GM20000 (cell line): ENCODE results near the gene CECR2.

Experiments
- DNase-seq: peaks from one replicate; pipeline ENCODE4 v3.0.0; 2012; ENCODE audit warnings: low spot score
- TF ChIP-seq, protein P1 (sequence below): IDR thresholded peaks from 2 replicates; pipeline ENCODE4 v1.5.1; 2012; ENCODE audit warnings: mild to moderate bottlenecking, control low read depth; ENCODE audit errors: extremely low read depth, missing control alignments

Gene CECR2

GRCh38 chr22:17401728-17402127 is 32.5 kb downstream of the CECR2 start:
- TF ChIP-seq, protein P1, sequence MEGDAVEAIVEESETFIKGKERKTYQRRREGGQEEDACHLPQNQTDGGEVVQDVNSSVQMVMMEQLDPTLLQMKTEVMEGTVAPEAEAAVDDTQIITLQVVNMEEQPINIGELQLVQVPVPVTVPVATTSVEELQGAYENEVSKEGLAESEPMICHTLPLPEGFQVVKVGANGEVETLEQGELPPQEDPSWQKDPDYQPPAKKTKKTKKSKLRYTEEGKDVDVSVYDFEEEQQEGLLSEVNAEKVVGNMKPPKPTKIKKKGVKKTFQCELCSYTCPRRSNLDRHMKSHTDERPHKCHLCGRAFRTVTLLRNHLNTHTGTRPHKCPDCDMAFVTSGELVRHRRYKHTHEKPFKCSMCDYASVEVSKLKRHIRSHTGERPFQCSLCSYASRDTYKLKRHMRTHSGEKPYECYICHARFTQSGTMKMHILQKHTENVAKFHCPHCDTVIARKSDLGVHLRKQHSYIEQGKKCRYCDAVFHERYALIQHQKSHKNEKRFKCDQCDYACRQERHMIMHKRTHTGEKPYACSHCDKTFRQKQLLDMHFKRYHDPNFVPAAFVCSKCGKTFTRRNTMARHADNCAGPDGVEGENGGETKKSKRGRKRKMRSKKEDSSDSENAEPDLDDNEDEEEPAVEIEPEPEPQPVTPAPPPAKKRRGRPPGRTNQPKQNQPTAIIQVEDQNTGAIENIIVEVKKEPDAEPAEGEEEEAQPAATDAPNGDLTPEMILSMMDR: no peak
- no peak for DNase-seq

DNA sequence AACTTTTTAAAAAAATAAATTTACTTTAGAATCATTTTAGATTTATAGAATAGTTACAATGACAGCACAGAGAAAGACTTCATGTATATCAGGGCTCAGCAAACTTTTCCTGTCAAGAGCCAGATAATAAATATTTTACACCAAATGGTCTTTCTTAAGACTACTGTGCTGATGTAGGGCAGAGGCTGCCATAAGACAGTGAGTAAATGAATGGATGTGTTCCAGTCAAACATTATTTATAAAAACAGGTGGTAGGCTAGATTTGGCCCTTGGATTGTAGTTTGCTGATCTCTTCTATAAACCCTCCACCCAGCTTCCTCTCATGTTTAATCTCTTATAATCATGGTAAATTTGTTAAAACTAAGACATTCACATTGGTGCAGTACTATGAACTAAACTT is 33.0 kb downstream of the CECR2 start:
- DNase-seq: no peak
- TF ChIP-seq, protein P1: no peak

- TF ChIP-seq, protein P1: no peak
- DNase-seq: no peak
These were observed 34.6 kb downstream of the CECR2 start for GRCh38 chr22:17403906-17404305.

- TF ChIP-seq, protein P1: no peak
- no peak for DNase-seq
These were observed 38.4 kb downstream of the CECR2 start for GRCh38 chr22:17407643-17408042.

DNA sequence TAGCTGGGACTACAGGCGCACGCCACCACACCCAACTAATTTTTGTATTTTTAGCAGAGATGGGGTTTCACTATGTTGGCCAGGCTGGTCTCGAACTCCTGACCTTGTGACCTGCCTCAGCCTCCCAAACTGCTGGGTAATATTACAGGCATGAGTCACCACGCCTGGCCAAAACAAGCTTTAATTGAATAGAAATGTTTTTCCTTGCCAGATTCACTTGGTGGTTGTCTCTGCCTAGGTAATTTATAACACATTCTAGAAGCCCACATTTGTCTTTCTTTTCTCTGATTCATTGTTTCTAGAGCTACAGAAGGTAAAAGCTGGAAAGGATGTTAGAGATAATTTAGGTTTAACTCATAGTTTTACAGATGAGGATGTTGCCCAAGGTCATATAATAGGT is 41.3 kb downstream of the CECR2 start:
- no peak for DNase-seq
- TF ChIP-seq, protein P1: no peak

GRCh38 chr22:17411213-17411612 is 42.0 kb downstream of the CECR2 start:
- no peak for DNase-seq
- TF ChIP-seq, protein P1: no peak

DNA sequence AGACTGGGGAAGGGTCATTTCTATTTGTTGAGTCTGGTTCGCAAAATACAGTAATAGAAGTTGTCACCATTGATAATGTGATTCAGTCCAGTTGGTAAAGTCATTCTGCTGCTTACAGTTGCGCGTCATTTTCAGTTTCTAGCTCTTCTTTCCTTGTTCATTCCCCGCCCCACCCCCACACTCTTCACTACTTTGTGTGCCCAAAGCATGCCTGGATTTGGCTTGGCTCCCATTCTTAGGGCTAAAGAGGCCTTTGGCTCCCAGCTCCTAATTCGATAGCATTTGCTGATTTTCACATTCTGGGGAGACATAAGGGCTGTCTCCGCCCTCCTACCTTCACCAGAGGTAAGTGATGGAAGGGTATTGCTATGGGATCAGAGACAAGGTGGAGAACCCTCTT is 43.0 kb downstream of the CECR2 start:
- DNase-seq: no peak
- TF ChIP-seq, protein P1: no peak
